Cerebellar cortex (tissue), 1 donor: ENCODE measurements around the gene DDIT4.

Experiments
- DNase-seq: peaks from one replicate; pipeline ENCODE4 v3.0.0-alpha.2; 2015; ENCODE audit warnings: low spot score

Gene DDIT4

GRCh38 chr10:72318418-72319262 is 44.9 kb downstream of the DDIT4 start:
- DNase-seq: no peak

DNA sequence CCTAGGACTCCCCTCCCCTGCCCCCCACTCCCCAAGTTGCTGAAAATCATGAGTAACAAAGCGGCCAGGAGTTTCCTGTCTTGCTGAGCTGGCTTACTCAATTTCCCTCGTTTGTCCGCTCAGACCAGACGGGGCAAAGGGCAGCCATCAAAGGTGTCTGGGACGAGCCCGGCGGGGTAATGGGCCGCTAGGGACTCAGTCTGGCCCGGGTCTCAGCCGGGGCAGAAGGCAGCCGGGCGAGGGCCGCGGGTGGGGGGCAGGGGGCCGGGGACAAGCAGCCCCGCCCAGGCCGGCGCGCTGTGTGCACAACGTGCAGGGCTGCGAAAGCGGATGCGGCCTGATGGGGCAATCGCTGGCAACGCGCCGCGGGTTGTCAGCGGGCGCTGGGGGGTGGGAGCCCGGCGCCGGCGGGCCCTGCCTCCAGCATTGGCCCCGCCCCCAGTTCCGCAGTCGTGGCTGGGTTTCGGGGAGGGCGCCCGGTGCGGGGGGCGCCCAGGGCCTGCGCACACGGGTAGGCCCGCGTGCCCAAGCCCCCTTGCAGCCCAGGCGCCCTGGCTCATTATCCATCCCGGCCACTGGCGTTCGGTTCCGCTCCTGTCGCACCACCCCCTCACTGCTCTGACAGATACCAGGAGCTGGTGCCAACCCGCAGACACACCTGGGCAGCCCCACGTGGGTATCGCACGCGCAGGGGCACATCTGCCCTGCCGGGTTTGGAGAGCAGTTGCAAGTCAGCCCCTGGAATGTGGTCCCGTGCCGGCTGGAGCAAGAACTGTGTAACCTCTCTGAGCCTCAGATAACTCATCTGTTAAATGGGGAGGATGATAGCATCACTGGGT is 45.9 kb downstream of the DDIT4 start:
- no peak for DNase-seq

GRCh38 chr10:72320676-72321247 is 47.0 kb downstream of the DDIT4 start:
- peak; percentile 63 for DNase-seq

GRCh38 chr10:72321248-72322029 is 47.7 kb downstream of the DDIT4 start:
- DNase-seq: no peak

- no peak for DNase-seq
Observed at GRCh38 chr10:72322030-72322279, 48.2 kb downstream of the DDIT4 start.

- no peak for DNase-seq
Observed at GRCh38 chr10:72322280-72323058, 48.7 kb downstream of the DDIT4 start.

- no peak for DNase-seq
Observed at GRCh38 chr10:72323108-72323749, 49.5 kb downstream of the DDIT4 start.

- no peak for DNase-seq
Observed at GRCh38 chr10:72323771-72324191, 50.1 kb downstream of the DDIT4 start.
